HepG2 (cell line): ENCODE results near the gene LRRC4. TPM values are rescaled to one million over a fixed set of nuclear protein-coding genes. Genes with fewer than 3 reads are reported as not detected.

Source experiments
- ATAC-seq: fragments of 200-7000 bp; cut with Tn5 transposase; 3 replicates; pipeline ENCODE4 v1.9.1; 2020; ENCODE audit warnings: mild to moderate bottlenecking, moderate library complexity
- BruUV-seq: library from RNA; stranded (reverse); fragments of 400-500 nt; replicated peaks from 2 replicates; lab custom pipeline; 2021; lab: Mats Ljungman, UMichigan
- CTCF ChIA-PET: fragments of 300-600 bp; formaldehyde crosslinking; extraction: SDS; loops from one replicate; lab custom pipeline; 2021; ENCODE audit warnings: low total read pairs, inconsistent platforms, low intra/inter-chr PET ratio; lab: Yijun Ruan, JAX
- POLR2A ChIA-PET: fragments of 350-600 bp; sonication (Branson Sonifier 250); formaldehyde crosslinking; loops from one replicate; lab custom pipeline; 2020; ENCODE audit warnings: antibody characterized with exemption, inconsistent platforms; lab: Yijun Ruan, JAX
- DNase-seq: peaks from one replicate; pipeline ENCODE4 v3.0.0-alpha.2; 2015; ENCODE audit warnings: low spot score
- FAIRE-seq: peaks from 3 replicates; lab custom pipeline; 2011; peaks lifted over from hg19 to GRCh38; lab: Jason Lieb, UNC
- H2AFZ ChIP-seq: one replicate; pipeline ENCODE4 v1.6.1; 2011; ENCODE audit warnings: low read length, inconsistent platforms
- H3K27ac ChIP-seq: fragments of 300-600 bp; 3 replicates; pipeline ENCODE4 v1.8.0; 2011; ENCODE audit warnings: mixed run types, mild to moderate bottlenecking, mixed read lengths, low read length, inconsistent platforms; ENCODE audit not compliant: insufficient read depth; ENCODE audit errors: extremely low read length
- H3K27me3 ChIP-seq, 2 experiments: fragments of 200-600 bp in 1 of 2; 2 replicates in 1 of 2; 3 replicates in 1 of 2; pipeline versions ENCODE4 v1.6.0 to v1.8.0; 2011; ENCODE audit warnings: low read length in 2 of 2, mild to moderate bottlenecking in 2 of 2, moderate library complexity in 2 of 2, inconsistent platforms in 1 of 2; ENCODE audit not compliant: insufficient read depth in 2 of 2, control insufficient read depth in 1 of 2
- H3K36me3 ChIP-seq, 2 experiments: fragments of 200-600 bp in 1 of 2; replicated peaks in 1 of 2; 2 replicates in 1 of 2; 3 replicates in 1 of 2; pipeline versions ENCODE4 v1.5.1 to v1.8.0; 2011; ENCODE audit warnings: low read length in 2 of 2, inconsistent platforms in 1 of 2; ENCODE audit not compliant: insufficient read depth in 2 of 2, control insufficient read depth in 1 of 2
- H3K4me1 ChIP-seq: 2 replicates; pipeline ENCODE4 v1.5.1; 2012; ENCODE audit warnings: low read length, inconsistent platforms; ENCODE audit not compliant: insufficient read depth
- H3K4me2 ChIP-seq: 2 replicates; pipeline ENCODE4 v1.6.0; 2011; ENCODE audit warnings: low read depth, low read length, inconsistent platforms
- H3K4me3 ChIP-seq, 3 experiments: fragments of 200-600 bp in 1 of 3; sonication (generic), shearing (Covaris generic) in 1 of 3; replicated peaks in 1 of 3; 2 replicates each; pipeline ENCODE4 v1.5.1; 2011 to 2016; ENCODE audit warnings: low read length in 3 of 3, inconsistent platforms in 2 of 3, low read depth in 2 of 3, mild to moderate bottlenecking in 2 of 3, control low read depth in 1 of 3, mixed read lengths in 1 of 3; ENCODE audit not compliant: insufficient read depth in 1 of 3
- H3K79me2 ChIP-seq: one replicate; pipeline ENCODE4 v1.6.1; 2011; ENCODE audit warnings: low read length, inconsistent platforms; ENCODE audit not compliant: insufficient read depth
- H3K9ac ChIP-seq: 2 replicates; pipeline ENCODE4 v1.6.0; 2011; ENCODE audit warnings: mild to moderate bottlenecking, low read depth, low read length, inconsistent platforms; ENCODE audit not compliant: insufficient read depth
- H3K9me3 ChIP-seq: 2 replicates; pipeline ENCODE4 v1.5.1; 2012; ENCODE audit warnings: mild to moderate bottlenecking, low read length
- H4K20me1 ChIP-seq: 2 replicates; pipeline ENCODE4 v1.6.0; 2011; ENCODE audit warnings: inconsistent platforms, mild to moderate bottlenecking, low read length, moderate library complexity; ENCODE audit not compliant: insufficient read depth
- CCDC6 ChIP-seq: sonication (generic); formaldehyde crosslinking; IDR thresholded peaks from 2 replicates; pipeline ENCODE4 v1.8.1; 2022; ENCODE audit warnings: mild to moderate bottlenecking, missing genetic modification reagents, moderate library complexity
- DR1 ChIP-seq: sonication (generic); formaldehyde crosslinking; IDR thresholded peaks from 2 replicates; pipeline ENCODE4 v1.8.0; 2021; ENCODE audit warnings: mild to moderate bottlenecking, missing genetic modification reagents, inconsistent platforms
- GLI4 ChIP-seq: sonication (generic); formaldehyde crosslinking; IDR thresholded peaks from 2 replicates; pipeline ENCODE4 v1.5.1; 2020; ENCODE audit warnings: missing genetic modification reagents, mild to moderate bottlenecking, moderate library complexity, borderline replicate concordance
- MIER2 ChIP-seq: IDR thresholded peaks from 2 replicates; pipeline ENCODE4 v1.6.1; 2016; ENCODE audit warnings: missing biosample characterization, missing genetic modification reagents
- NR2F2 ChIP-seq: IDR thresholded peaks from 2 replicates; pipeline ENCODE4 v1.6.1; 2012; ENCODE audit warnings: low read depth, inconsistent platforms, borderline replicate concordance
- POLR2G ChIP-seq: fragments of 200-400 bp; formaldehyde crosslinking; IDR thresholded peaks from 2 replicates; pipeline ENCODE4 v1.6.1; 2018; ENCODE audit warnings: mild to moderate bottlenecking, low read depth, low read length, moderate library complexity
- TARDBP ChIP-seq: sonication (generic); formaldehyde crosslinking; IDR thresholded peaks from 2 replicates; pipeline ENCODE4 v1.8.0; 2022; ENCODE audit warnings: mild to moderate bottlenecking, missing genetic modification reagents
- ZBTB42 ChIP-seq: sonication (generic); formaldehyde crosslinking; IDR thresholded peaks from 2 replicates; pipeline ENCODE4 v1.5.0; 2020; ENCODE audit warnings: mild to moderate bottlenecking, missing genetic modification reagents
- ZNF138 ChIP-seq: sonication (generic); formaldehyde crosslinking; IDR thresholded peaks from 2 replicates; pipeline ENCODE4 v1.5.0; 2020; ENCODE audit warnings: mild to moderate bottlenecking, low read depth, missing genetic modification reagents
- ZNF7 ChIP-seq: IDR thresholded peaks from 2 replicates; pipeline ENCODE4 v1.6.1; 2016; ENCODE audit warnings: missing biosample characterization, missing genetic modification reagents
- WGBS: methylation state at CpG from one replicate; pipeline ENCODE4 v1.1.6; 2017; ENCODE audit warnings: low lambda C conversion rate; 5-methylcytosine and 5-hydroxymethylcytosine counted together
- in situ Hi-C: cut with HindIII; loops from 2 replicates; pipeline ENCODE4 v1.10.0; 2017; ENCODE audit warnings: low pct_unique_long_range_greater_than_20kb; ENCODE audit not compliant: extremely low pct_ligation_motif_present
- intact Hi-C: fragments of 100-400 bp; cut with micrococcal nuclease; formaldehyde crosslinking; loops from one replicate; pipeline ENCODE4 v1.10.0; 2022; ENCODE audit not compliant: unreplicated experiment
- polyA plus RNA-seq, 8 experiments: library from polyadenylated mRNA; depleted of rRNA in 3 of 8; stranded (reverse) in 7 of 8; unstranded in 1 of 8; fragments of >200 nt; fragmentation: Illumina TruSeq in 4 of 8; extraction: Trizol in 4 of 8; gene quantifications; 2 replicates each; pipeline versions ENCODE4 v1.2.1 to v1.2.3, GENCODE V29; 2011 to 2016; ENCODE audit warnings: low read depth in 4 of 8, missing spikeins in 1 of 8, mixed read lengths in 1 of 8; ENCODE audit not compliant: insufficient read depth in 1 of 8
- total RNA-seq, 5 experiments: library from RNA; depleted of rRNA; stranded (reverse); fragments of >200 nt; fragmentation: Illumina TruSeq; extraction: Trizol; gene quantifications; 2 replicates each; pipeline ENCODE4 v1.2.3, GENCODE V29; 2016; ENCODE audit warnings: low read depth in 1 of 5
- TF ChIP-seq, protein P1 (sequence below): sonication (generic); formaldehyde crosslinking; IDR thresholded peaks from 2 replicates; pipeline ENCODE4 v1.8.1; 2023; ENCODE audit warnings: mild to moderate bottlenecking, moderate library complexity, missing genetic modification reagents
- TF ChIP-seq, protein P2 (sequence below), 2 experiments: sonication (generic) in 1 of 2; formaldehyde crosslinking in 1 of 2; IDR thresholded peaks; 2 replicates each; pipeline versions ENCODE4 v1.6.1 to v1.9.0; 2014 to 2022; ENCODE audit warnings: antibody characterized with exemption in 1 of 2, borderline replicate concordance in 1 of 2, inconsistent platforms in 1 of 2, low read depth in 1 of 2, missing genetic modification reagents in 1 of 2
- TF ChIP-seq, protein P3 (sequence below): sonication (generic); formaldehyde crosslinking; IDR thresholded peaks from 2 replicates; pipeline ENCODE4 v1.5.1; 2020; ENCODE audit warnings: missing genetic modification reagents, mild to moderate bottlenecking, borderline replicate concordance

LRRC4 gene
- total and polyA plus RNA-seq, 2 of the 13 experiments (the other 11 are each of a cell fraction or from before 2014, with no cell fraction given), result not detected

DNA sequence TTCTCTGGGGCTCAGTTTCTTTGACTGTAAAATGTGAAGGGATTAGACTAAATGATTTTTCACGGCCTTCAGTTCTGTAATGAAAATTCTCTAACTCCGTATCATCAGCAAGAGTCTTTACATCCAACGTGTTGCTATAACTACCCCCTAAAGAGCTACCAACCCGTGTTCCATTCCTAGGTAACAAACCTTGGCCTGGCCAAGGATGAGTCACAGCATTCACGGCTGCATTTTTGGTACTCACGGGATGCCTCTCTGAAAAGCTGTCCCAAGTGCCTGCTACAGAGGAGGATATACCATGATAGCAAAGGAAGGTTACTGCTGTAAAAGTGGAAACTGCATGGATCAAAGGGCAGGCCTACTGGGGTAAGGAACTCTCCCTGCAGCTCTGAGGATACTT is 5.9 kb downstream of the LRRC4 start:
- no peaks in the 10 kb centered on the region for H3K79me2 ChIP-seq
- intact Hi-C loops (no loop called here), in situ Hi-C loops (no loop called here)
- H3K4me1 ChIP-seq, result no peaks in the 10 kb centered on the region
- no peak for FAIRE-seq
- peaks cover 21 to 53% of the 10 kb centered on the region in 2 experiments for H3K36me3 ChIP-seq
- no peaks in the 10 kb centered on the region for H3K9me3 ChIP-seq
- H3K27ac ChIP-seq, result no peak overlapping the region
- no peaks in the 10 kb centered on the region for H3K27me3 ChIP-seq
- 0 out of 2 replicates have a peak, but pooled peaks cover 2% of the 10 kb centered on the region for H4K20me1 ChIP-seq
- no peak overlapping the region for H2AFZ ChIP-seq
- no peak for TF ChIP-seq NR2F2
- TF ChIP-seq MIER2 (CRISPR knock-in tag), result no peak
- TF ChIP-seq TARDBP (CRISPR knock-in tag), result no peak
- TF ChIP-seq ZBTB42 (CRISPR knock-in tag), result no peak
- no peak for TF ChIP-seq DR1 (CRISPR knock-in tag)
- no peak for TF ChIP-seq ZNF138 (CRISPR knock-in tag)
- TF ChIP-seq, protein P1, sequence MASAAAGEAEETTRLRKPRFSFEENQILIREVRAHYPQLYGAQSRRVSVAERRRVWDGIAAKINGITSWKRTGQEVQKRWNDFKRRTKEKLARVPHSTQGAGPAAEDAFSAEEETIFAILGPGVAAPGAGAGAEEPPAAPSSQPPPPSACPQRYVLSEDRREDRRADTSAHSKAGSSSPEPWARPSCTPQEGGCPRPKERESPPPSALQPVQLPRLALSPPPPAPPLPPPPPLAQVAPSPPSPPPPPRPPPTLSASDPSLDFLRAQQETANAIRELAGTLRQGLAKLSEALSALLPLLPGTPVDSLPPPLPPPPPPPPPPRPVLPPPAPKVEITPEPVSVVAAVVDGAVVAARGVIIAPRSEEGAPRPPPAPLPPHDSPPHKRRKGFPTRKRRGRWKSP (CRISPR knock-in tag), result no peak
- TF ChIP-seq, protein P2, sequence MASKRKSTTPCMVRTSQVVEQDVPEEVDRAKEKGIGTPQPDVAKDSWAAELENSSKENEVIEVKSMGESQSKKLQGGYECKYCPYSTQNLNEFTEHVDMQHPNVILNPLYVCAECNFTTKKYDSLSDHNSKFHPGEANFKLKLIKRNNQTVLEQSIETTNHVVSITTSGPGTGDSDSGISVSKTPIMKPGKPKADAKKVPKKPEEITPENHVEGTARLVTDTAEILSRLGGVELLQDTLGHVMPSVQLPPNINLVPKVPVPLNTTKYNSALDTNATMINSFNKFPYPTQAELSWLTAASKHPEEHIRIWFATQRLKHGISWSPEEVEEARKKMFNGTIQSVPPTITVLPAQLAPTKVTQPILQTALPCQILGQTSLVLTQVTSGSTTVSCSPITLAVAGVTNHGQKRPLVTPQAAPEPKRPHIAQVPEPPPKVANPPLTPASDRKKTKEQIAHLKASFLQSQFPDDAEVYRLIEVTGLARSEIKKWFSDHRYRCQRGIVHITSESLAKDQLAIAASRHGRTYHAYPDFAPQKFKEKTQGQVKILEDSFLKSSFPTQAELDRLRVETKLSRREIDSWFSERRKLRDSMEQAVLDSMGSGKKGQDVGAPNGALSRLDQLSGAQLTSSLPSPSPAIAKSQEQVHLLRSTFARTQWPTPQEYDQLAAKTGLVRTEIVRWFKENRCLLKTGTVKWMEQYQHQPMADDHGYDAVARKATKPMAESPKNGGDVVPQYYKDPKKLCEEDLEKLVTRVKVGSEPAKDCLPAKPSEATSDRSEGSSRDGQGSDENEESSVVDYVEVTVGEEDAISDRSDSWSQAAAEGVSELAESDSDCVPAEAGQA (IDR thresholded peaks at IDR 0.05; ENCODE audit: low read depth), result no peak
- TF ChIP-seq, protein P2 (CRISPR knock-in tag; IDR thresholded peaks at IDR 0.05; ENCODE audit: borderline replicate concordance), result no peak
- no peak for TF ChIP-seq ZNF7 (CRISPR knock-in tag)
- TF ChIP-seq POLR2G, result no peak
- no peak for TF ChIP-seq GLI4 (CRISPR knock-in tag)
- no peak for TF ChIP-seq CCDC6 (CRISPR knock-in tag)
- TF ChIP-seq, protein P3, sequence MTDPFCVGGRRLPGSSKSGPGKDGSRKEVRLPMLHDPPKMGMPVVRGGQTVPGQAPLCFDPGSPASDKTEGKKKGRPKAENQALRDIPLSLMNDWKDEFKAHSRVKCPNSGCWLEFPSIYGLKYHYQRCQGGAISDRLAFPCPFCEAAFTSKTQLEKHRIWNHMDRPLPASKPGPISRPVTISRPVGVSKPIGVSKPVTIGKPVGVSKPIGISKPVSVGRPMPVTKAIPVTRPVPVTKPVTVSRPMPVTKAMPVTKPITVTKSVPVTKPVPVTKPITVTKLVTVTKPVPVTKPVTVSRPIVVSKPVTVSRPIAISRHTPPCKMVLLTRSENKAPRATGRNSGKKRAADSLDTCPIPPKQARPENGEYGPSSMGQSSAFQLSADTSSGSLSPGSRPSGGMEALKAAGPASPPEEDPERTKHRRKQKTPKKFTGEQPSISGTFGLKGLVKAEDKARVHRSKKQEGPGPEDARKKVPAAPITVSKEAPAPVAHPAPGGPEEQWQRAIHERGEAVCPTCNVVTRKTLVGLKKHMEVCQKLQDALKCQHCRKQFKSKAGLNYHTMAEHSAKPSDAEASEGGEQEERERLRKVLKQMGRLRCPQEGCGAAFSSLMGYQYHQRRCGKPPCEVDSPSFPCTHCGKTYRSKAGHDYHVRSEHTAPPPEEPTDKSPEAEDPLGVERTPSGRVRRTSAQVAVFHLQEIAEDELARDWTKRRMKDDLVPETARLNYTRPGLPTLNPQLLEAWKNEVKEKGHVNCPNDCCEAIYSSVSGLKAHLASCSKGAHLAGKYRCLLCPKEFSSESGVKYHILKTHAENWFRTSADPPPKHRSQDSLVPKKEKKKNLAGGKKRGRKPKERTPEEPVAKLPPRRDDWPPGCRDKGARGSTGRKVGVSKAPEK (CRISPR knock-in tag), result no peak
- H3K4me2 ChIP-seq, result no peak overlapping the region
- POLR2A ChIA-PET, result no interaction called here
- no peak overlapping the region for H3K9ac ChIP-seq
- ATAC-seq, result no peak
- no peak for DNase-seq
- no TSS peak for BruUV-seq
- no peak overlapping the region for H3K4me3 ChIP-seq
- CTCF ChIA-PET, result no interaction called here
- WGBS, result 98% methylated on average over 6 of the region's 6 CpGs
